Neural progenitor cell (in vitro differentiated cells): Measurements from ENCODE around the gene SLC41A3.

Experiments
- CTCF ChIP-seq: fragments of 200-600 bp; sonication (generic); IDR thresholded peaks from 2 replicates; pipeline ENCODE4 v1.5.1; 2017; ENCODE audit warnings: antibody characterized with exemption, mild to moderate bottlenecking
- EZH2 ChIP-seq: fragments of 200-600 bp; sonication (generic); IDR thresholded peaks from 2 replicates; pipeline ENCODE4 v1.6.1; 2017; ENCODE audit warnings: antibody characterized with exemption, mild to moderate bottlenecking, moderate library complexity

GRCh38 chr3:126127904-126128303, 44.0 kb upstream of the SLC41A3 start:
- TF ChIP-seq EZH2 (no peak), CTCF (no peak)
